ENCODE results near the gene XPNPEP3. TPM values are rescaled to one million over a fixed set of nuclear protein-coding genes. Genes with fewer than 3 reads are reported as not detected.

The XPNPEP3 gene
- polyA plus RNA-seq, 10 donors: 8.6 to 18.9 (median 12.3) TPM

- DNase-seq: no peak
These were observed 122.9 kb downstream of the XPNPEP3 start for GRCh38 chr22:40979871-40980270.

Other genes starting within 250 kb of the XPNPEP3 start
- gene MRTFA, start 220.4 kb upstream of the XPNPEP3 start, polyA plus RNA-seq (ENCODE audit: insufficient read length in 10 of 10): 10 to 100 TPM; 20.5 to 30.4 (median 25.6) TPM
- gene MCHR1, start 177.7 kb upstream of the XPNPEP3 start, polyA plus RNA-seq (ENCODE audit: insufficient read length in 10 of 10): under 1 TPM; 0.10 to 0.60 (median 0.31) TPM
- gene SLC25A17, start 37.8 kb upstream of the XPNPEP3 start, polyA plus RNA-seq (ENCODE audit: insufficient read length in 10 of 10): 10 to 100 TPM; 17.6 to 28.5 (median 22.7) TPM
- gene ST13, start 509 bp upstream of the XPNPEP3 start, polyA plus RNA-seq (ENCODE audit: insufficient read length in 10 of 10): 100 to 1,000 TPM; 388 to 473 (median 435) TPM
- under 1 TPM; 0.19 to 0.91 (median 0.32) TPM for gene DNAJB7, start 5.0 kb downstream of the XPNPEP3 start, polyA plus RNA-seq (ENCODE audit: insufficient read length in 10 of 10)
- gene RBX1, start 94.2 kb downstream of the XPNPEP3 start, polyA plus RNA-seq (ENCODE audit: insufficient read length in 10 of 10): 10 to 100 TPM; 57.1 to 81.8 (median 64.0) TPM
- gene EP300, start 235.4 kb downstream of the XPNPEP3 start, polyA plus RNA-seq (ENCODE audit: insufficient read length in 10 of 10): 10 to 100 TPM; 28.4 to 47.6 (median 37.0) TPM